OCI-M2 (cell line): Measurements from ENCODE around the gene MAGI1.
"Not testable (repeated sequence)": the region's sequence is repeated elsewhere in the genome, so short reads cannot be mapped to it uniquely, and the experiment has no call there.

Experiments used
- DNase-seq: peaks from one replicate; lab custom pipeline; 2025; ENCODE audit not compliant: unreplicated experiment; lab: John Stamatoyannopoulos, UW

The MAGI1 gene

DNA sequence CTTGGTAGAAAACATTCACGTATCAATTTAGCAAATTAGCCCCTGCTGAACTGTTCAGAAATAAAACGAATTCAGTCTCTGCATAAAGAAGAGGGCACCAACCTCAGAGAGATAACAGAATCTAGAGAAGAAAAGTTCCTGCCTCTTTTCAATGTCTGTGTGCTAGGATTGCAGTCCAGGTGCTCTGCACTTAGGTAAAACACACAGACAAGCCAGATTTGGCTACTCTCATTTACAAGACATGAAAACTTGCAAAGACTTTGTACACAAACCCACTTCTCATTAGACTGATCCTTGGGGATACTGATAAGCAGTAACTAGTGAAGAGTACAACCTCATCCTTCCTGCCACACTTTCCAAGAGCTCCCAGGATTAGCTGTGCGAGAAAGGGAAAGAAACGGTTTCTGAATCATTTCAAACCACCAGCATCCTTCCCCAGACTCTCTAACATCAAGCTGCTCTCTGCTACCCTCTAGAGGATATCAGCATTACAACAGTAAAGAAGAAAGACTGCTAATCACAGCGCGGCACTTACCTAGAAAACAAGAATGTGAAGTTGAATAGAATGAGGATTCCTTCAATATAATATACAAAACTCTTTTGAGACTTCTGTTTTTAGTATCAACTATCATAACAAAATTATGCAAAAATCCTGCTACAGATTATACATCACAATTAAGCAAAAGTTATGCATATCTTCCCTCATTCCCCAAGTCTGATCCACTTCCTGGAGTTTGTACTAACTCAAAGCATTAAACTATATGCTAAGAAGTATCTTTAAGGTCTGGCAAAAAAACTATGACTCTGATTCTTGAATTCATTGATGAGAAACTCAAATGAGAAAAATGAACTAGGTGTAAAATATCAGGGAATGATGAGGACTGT, 306.4 kb downstream of the MAGI1 start:
- no peak for DNase-seq

DNA sequence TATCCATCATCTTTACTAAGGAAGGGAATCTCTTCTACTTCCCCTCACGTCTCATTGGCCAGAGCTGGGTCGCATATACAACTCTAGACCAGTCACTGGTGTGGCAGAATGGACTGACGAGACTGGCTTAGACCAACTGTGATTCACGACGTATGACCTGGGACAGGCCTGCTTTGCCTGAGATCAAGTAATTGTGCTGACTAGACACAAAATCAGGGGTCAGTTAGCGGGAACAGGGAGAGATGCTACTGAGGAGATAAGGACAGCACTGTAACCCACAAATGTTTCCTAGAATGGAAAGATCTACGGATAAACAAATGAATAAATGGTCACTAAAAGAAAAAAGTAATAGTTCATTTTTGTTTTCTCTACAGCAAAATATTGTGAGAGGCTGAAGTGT, 308.3 kb downstream of the MAGI1 start:
- no peak for DNase-seq

DNA sequence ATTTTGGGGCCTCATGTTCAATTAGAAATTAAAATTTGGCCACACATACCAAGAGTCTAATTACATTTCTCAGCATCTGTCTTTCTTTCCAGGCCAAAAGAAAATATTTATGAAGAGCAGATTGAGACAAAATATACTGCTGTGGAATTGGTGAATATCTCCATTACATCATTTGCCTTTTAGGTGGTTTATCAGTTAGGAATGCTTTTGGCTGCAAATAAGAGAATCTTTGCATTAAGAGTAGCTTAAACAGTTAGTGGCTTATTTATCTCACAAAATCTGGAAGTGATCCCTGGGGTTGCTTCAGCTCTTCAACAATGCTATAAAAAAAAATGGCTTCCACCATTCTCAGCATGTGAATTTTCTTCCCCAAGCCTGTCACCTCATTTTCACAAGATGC, 308.7 kb downstream of the MAGI1 start:
- DNase-seq, result no peak

DNA sequence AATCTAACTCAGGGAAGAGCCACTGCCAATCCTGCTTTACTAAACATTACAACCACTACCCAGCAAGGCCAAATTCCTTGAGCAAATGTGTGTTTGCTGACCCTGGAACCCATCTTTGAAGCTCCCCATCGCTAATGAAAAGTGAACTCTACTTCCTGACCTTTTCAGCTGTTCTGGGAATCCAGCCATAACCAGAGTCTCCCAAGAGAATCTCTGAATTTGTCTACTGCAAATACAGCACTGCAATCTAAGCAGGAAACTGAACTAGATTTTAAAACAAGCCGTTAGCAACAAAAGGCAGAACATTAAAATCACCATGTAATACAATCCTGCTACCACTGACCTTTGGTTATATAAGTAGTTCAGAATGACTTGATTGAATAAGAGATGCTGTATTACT, 309.2 kb downstream of the MAGI1 start:
- DNase-seq, result no peak

DNA sequence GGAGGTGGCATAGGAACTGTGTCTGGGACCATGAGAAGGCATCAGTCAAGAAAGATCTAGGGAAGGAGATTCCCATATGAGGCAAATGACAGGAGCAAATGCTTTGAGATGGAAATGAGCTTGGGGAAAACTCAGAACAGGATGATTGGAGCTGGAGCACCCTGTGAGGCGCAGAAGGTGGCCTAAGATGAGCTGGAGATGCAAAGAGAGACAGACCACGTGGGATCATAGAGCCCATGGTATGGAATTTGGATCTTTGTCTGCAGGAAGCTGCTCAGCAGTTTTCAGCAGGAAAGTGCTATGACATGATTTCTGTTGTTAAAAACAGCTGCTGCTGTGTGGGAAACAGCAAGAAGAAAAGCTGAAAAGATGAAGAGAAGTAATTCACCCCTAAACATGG, 310.6 kb downstream of the MAGI1 start:
- no peak for DNase-seq

DNA sequence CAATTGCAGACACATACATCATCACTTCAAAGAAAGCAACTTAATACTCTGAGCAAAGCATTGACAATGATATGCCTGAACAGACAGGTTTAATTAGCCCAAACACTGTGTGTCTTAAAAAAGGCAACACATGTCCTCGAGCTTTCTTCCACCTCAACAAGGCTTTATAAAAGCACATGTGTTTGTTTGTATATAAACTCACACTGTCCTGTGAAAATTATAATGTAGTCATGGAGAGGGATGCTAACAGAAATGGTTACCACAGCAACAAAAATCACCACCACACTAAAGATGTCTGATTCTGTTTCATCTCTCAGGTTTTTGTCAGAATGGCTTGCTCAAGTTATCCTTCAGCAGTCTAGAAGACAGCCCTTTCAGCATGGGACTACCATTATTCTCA, 314.7 kb downstream of the MAGI1 start:
- DNase-seq, result no peak

DNA sequence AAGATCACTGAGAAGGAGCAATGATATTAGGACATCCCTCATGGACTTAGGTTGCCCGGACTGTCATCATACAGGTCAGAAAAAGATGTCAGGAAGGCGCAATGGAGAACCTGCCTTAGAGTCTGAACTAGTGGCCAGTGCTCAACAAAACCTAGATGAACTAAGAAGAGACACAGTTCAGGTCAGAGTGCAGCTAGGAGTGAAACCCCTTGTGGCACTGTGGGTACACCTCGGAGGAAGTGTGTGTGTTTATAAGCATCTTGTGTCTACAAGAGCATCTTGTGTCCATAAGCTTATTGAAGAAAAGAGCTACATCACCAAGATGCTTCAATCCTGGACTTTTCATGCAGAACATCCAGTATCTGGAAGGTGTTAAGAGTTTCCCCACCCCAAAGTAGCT, 315.7 kb downstream of the MAGI1 start:
- DNase-seq, result no peak

DNA sequence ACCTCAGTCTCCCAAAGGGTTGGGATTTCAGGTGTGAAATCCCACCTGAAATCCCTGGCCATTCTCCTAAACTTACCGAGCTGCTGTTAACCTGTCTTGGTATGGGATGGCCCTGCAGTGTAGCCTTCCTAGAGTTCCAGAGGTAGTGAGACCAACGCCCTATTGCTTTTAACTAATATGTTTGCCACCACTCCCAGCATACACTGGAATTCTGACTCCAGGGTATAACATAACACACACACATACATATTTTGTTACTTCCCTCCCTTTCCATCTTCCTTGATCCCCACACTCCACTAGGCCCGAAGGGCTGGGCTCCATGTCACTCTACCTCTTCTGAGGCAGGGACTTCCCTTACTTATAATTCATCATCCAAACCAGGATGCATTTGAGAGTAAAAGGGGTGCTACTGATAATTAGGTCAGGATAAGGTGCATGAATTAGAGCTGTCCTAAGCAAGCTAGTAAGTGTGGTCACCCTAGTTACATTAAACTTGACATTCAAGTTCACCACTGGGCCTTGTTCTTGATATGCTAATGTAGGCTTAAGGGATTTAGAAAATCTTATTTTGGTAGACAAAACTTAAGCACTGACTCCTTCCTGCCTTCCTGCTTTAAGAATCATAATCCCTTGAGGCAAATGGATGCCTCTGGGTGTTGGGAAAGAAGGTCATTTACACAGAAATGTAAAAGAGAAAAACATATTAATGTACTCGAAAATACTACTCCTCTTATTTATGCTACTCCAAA, 317.6 kb downstream of the MAGI1 start:
- no peak for DNase-seq

DNA sequence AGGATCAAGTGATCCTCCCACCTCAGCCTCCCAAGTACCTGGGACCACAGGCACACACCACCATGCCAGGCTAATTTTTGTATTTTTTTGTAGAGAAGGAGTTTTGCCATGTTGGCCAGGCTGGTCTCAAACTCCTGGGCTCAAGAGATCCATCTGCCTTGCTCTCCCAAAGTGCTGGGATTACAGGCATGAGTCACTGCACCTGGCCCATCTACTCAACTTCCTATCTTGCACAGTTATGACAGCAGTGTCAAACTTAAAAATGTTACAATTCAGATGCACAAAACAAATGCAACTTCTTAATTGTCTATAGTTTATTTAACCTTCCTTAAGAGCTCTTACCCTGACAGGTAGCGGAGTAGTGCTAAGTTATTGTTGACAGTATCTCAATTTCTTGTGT, 319.1 kb downstream of the MAGI1 start:
- DNase-seq, result not testable (repeated sequence)

DNA sequence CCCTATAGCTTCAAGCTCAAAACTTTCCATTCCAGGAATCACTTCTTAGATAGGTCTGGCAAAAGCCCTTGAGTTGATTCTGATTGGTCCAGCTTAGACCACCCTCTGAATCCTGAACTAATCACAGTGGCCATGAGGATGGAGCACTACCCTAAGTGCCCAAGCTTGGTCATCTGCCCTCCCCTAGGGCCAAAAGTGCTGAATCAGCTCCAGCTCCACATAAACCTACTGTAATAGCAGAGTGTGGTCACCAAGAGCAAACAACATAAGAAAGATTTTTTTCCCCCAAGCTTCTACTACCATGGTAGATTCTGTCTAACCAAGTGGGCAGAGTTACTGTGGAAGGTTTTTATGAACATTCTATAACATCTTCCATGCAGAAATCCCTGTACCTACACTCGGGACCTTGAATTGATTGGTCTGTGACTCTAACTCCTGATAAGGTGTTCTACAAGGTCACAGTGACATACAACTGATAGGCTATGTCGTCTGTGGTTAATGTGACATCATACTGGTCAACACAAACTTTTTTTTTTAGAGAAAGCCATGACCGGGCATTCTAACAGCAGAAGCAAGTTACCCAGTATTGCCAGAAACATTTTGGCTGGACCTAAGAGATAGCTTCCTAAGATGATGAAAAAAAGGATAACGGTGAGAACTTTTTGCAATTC, 320.9 kb downstream of the MAGI1 start:
- no peak for DNase-seq

DNA sequence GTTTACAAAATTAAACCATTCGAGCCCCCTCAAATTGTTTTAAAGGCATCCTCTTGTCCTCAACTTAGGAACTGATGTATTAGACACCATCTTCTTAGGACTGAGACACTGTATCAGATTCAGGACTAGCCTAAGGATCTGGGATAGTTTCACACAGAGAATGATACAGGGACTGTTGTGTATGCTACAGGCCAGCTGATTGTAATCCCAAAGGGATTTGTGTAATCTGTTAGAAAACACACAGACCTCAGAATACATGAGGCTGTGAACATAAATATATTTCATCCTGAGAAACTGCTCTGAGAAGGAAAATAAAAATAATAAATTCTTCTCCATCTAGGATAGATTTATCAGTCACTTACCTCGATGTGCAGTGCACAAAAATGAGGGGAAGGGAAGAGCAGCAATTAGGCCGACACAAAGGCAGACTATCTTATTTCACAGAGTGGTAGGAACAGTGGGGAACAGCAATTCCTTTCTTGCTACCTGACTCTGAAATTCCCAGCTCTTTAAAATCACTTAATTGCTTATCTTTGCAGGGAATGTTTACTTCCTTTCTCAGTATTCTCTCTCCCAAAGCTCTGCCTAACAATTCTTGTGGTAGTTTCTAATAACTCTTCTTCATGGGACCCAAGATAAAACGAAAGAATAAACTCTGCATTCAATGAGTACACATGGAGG, 322.5 kb downstream of the MAGI1 start:
- DNase-seq, result no peak

DNA sequence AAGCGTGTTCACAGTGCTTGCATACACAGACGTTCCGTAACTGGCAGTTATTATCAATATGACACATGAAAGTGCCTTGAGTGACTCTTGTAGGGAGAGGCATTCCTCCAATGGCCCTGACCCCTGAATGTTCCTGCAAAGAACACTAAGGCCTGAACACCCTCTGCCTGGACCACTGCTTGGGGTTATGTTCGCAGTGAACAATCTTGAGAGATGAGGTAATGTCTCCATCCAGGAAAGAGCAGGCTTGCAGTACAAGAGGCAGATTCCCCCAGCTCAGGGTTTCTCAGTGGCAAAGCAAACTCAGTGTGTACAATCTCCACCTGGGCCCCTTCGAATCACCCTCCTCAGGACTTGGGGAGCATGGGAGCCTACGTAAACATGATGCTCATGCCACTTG, 324.6 kb downstream of the MAGI1 start:
- DNase-seq, result no peak

DNA sequence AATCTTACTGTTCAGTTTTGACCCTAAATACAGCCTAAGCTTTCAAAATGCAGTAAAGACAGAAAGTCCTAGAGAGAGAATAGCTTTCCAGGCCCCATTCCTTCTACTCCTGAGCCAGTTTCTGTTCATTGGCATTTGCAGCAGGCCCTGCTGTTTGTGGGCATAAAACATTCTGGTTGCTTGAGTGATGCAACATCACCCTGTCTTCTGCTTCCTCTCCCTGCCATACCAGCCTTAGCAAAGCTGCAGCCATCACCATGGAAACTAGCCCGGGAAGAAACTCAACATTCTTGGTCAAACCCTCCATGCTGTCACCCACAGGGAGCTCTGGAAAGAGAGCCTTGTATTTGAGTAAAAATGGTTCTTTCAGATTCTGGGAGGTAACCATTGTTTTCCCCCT, 325.7 kb downstream of the MAGI1 start:
- no peak for DNase-seq

DNA sequence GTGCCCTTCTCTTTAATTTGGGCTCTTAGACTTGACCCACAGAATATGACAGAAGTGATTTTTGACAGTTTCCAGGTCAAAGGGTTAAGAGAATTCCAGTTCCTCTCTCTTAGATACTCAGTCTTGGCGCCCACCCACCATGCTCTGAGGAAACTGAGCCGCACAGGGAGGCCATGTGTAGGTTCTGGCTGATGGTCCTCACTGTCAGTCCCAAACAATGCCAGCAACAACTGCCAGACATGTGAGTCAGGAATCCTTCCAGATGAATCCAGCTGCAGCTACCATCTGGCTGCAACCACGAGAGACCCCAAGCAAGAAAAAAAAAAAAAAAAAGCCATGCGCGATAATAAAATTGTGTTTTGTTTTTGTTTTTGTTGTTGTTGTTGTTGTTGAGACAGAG, 326.6 kb downstream of the MAGI1 start:
- no peak for DNase-seq

DNA sequence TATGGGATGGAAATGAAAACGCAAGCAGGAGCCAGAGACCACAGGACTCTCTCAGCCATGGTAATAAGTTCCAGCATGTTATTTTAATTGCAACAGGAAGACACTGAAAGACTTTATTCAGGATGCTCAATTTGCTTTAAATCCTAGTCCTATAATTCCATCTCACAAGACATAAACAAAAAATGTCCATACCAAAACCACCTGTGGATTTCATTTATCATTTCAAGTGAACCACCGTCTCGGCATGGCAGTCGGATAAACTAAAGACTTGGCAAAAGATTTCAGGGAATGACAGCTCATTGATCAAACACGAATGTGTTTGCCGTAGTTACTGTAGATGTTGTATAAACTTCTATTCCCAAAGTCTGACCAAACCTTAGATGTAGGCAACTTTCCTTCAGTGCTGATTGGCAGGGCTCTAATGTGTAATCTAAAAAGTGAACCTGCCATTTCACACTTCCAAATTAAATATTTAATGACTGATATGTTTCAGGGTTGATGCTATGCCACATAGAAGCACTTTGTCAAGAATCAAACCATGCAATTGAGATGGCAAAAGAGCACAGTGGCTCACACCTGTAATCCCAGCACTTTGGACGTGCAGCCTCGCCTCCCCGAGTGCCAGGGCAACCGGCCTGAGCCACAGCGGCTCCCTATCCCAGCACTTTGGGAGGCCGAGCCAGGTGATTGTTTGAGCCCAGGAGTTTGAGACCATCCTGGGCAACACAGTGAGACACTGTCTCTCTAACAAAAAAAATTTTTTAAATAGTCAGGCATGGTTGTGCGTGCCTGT, 331.7 kb downstream of the MAGI1 start:
- DNase-seq, result no peak

DNA sequence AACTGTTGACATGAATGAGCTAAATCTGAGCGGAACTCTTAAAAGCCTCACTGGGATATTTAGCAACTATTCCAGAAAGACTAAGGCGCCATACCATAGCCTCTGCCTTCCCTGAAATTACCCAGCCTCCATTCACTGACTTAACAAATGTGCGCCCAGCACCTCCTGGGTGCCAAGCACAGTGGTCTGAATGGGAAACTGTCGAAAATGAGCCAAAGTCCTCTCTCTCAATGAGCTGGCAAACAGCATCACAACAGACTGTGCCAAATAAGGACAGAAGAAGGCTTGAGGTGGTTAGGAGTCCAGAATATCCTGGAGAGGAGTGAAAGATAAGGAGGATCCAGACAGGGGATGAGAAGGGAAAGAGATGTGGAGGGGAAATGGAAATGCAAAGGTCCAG, 332.4 kb downstream of the MAGI1 start:
- no peak for DNase-seq

DNA sequence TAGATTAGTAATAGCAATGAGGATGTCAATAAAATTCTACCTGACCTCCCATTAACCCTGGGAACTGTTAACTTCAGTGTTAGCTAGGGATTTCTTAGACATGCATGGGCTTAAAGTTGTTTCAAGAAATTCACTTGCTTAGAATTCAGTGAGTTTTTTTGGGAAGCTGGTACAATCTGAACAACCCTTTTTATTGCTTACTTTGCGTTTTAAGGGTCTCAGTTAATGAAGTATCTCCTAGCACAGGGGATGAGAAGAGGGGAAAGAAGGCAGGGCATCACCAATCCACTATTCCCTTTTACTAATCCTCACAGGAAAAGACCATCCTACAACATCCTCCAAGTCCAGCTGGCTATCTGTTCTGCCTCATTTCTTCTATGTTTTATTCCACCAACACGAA, 334.9 kb downstream of the MAGI1 start:
- no peak for DNase-seq

DNA sequence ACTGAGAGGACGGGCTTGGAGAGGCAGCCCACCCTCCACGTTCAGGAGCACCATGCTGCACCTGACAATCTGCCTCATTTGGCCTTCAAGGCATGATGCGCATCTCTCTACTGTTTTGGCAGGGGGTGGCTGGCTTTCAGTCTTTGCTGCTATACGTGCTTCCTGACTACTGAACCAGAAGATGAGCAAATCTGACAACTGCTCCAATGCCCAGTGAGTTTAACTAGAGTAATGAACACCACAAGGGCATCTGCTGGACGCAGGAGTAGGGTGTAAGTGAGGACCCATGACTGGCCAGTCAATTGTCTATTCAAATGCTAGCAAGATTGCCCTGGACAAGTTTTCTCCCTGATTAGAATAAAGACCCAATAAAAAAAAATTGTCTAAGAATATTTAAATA, 335.7 kb downstream of the MAGI1 start:
- no peak for DNase-seq

DNA sequence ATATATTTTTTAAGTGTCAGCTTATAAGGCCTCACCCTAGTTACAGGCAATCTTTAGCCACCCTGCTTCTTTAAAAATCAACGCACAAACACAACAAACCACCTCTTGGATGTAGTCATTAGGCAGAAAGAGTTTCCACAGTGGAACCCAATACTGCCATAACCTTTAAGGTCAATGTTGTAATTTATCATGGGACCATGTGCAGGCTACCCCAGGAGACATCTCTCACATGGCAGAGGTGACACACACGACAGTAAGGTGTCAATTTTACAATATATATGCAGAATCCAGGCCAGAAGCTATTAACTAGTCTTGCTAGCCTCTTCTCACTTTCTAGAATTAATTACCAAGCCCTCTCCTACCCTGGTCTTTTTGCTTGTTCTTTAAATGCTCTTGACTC, 336.5 kb downstream of the MAGI1 start:
- DNase-seq, result no peak

DNA sequence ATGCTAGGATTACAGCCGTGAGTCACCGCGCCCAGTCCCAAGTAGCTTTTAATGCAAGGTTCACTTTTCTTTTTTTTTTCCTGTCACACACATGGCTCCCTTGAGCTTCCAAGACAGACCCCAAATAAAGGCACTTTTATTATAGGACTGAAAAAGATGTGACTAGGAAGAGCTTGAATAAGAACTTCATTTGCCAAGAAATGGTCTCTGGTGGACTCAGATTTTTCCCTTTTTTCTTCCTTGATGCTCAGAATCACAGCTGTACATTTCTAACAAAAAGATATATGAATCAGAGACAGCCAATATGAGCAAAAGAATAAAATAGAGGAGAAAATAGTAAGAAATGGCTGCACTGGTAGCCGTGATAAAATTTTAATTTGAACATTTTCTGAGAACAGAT, 337.2 kb downstream of the MAGI1 start:
- DNase-seq, result no peak

DNA sequence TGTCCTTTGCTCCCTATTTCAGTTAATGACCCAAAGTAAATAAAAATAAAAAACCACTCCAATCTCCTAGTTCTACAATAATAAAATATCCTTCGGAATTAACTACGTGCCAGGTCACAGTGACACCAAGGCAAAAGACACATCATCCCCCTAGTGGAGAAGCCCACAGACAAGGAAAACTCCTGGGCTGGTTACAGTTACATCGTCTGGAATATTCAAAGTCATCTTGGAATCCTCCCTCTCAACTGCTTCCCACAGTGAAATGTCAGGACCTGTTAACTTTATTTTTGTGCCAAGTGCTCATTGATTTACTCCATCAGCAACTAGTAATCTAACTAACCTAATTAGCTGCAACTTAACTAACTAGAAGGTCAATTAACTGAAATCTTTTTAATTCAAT, 349.3 kb downstream of the MAGI1 start:
- DNase-seq, result no peak
